K562 (cell line): ENCODE measurements around the gene BCL3. TPM values are rescaled to one million over a fixed set of nuclear protein-coding genes. Genes with fewer than 3 reads are reported as not detected.

Experiments
- ATAC-seq: fragments of 200-7000 bp; cut with Tn5 transposase; 3 replicates; pipeline ENCODE4 v1.9.1; 2020; ENCODE audit warnings: moderate library complexity
- BruUV-seq: library from RNA; stranded (reverse); fragments of 400-500 nt; replicated peaks from 2 replicates; lab custom pipeline; 2021; lab: Mats Ljungman, UMichigan
- CTCF ChIA-PET: fragments of 300-600 bp; formaldehyde crosslinking; extraction: SDS; loops from one replicate; lab custom pipeline; 2021; ENCODE audit warnings: low intra/inter-chr PET ratio; lab: Yijun Ruan, JAX
- POLR2A ChIA-PET: fragments of 300-600, 350-650 bp; sonication (Branson Sonifier 250); formaldehyde crosslinking; extraction: SDS; loops from one replicate; lab custom pipeline; 2021; ENCODE audit warnings: antibody characterized with exemption, inconsistent platforms; lab: Yijun Ruan, JAX
- DNase-seq, 4 experiments: peaks; one replicate each; pipeline versions ENCODE4 v3.0.0 to v3.0.0-alpha.2; 2011 to 2018; ENCODE audit warnings: low spot score in 3 of 4, mixed read lengths in 3 of 4; ENCODE audit errors: extremely low read depth in 1 of 4
- FAIRE-seq: peaks from 2 replicates; lab custom pipeline; 2011; peaks lifted over from hg19 to GRCh38; lab: Jason Lieb, UNC
- H2AFZ ChIP-seq: 2 replicates; pipeline ENCODE4 v1.6.0; 2011; ENCODE audit warnings: low read depth, low read length, control low read depth, inconsistent platforms
- H3K27ac ChIP-seq: fragments of 200-600 bp; 3 replicates; pipeline ENCODE4 v1.8.0; 2011; ENCODE audit warnings: low read depth, mild to moderate bottlenecking, control low read depth, inconsistent platforms, low read length, moderate library complexity, mixed read lengths; ENCODE audit errors: extremely low read depth
- H3K27me3 ChIP-seq, 2 experiments: fragments of 300-600 bp in 1 of 2; 2 replicates in 1 of 2; 3 replicates in 1 of 2; pipeline versions ENCODE4 v1.6.0 to v1.8.0; 2011; ENCODE audit warnings: inconsistent platforms in 2 of 2, low read length in 2 of 2, mild to moderate bottlenecking in 1 of 2, mixed read lengths in 1 of 2, moderate library complexity in 1 of 2; ENCODE audit not compliant: control insufficient read depth in 2 of 2, insufficient read depth in 2 of 2
- H3K36me3 ChIP-seq: fragments of 300-600 bp; 3 replicates; pipeline ENCODE4 v1.8.0; 2011; ENCODE audit warnings: mild to moderate bottlenecking, low read length, inconsistent platforms; ENCODE audit not compliant: control insufficient read depth, insufficient read depth
- H3K4me1 ChIP-seq, 2 experiments: fragments of 200-600 bp in 1 of 2; replicated peaks in 1 of 2; 2 replicates in 1 of 2; 3 replicates in 1 of 2; pipeline versions ENCODE4 v1.5.1 to v1.8.0; 2011; ENCODE audit warnings: inconsistent platforms in 2 of 2, low read length in 2 of 2, mild to moderate bottlenecking in 1 of 2, mixed read lengths in 1 of 2, moderate library complexity in 1 of 2; ENCODE audit not compliant: control insufficient read depth in 2 of 2, insufficient read depth in 2 of 2
- H3K4me2 ChIP-seq: 2 replicates; pipeline ENCODE4 v1.6.1; 2011; ENCODE audit warnings: low read length, control low read depth, inconsistent platforms, mixed read lengths; ENCODE audit not compliant: insufficient read depth
- H3K4me3 ChIP-seq: fragments of 200-600 bp; sonication (generic), shearing (Covaris generic); 2 replicates; pipeline ENCODE4 v1.5.1; 2016; ENCODE audit warnings: control low read depth, inconsistent platforms
- H3K79me2 ChIP-seq: fragments of 200-600 bp; 3 replicates; pipeline ENCODE4 v1.8.0; 2011; ENCODE audit warnings: low read length, inconsistent platforms; ENCODE audit not compliant: control insufficient read depth, insufficient read depth
- H3K9ac ChIP-seq, 2 experiments: 2 replicates each; pipeline versions ENCODE4 v1.6.0 to v1.6.1; 2011; ENCODE audit warnings: low read depth in 2 of 2, low read length in 2 of 2, control low read depth in 1 of 2, inconsistent platforms in 1 of 2, mild to moderate bottlenecking in 1 of 2, mixed read lengths in 1 of 2; ENCODE audit not compliant: insufficient read depth in 1 of 2
- H3K9me1 ChIP-seq: one replicate; pipeline ENCODE4 v1.6.0; 2011; ENCODE audit warnings: inconsistent platforms, mild to moderate bottlenecking, low read length, moderate library complexity; ENCODE audit not compliant: control insufficient read depth, insufficient read depth
- H3K9me3 ChIP-seq: replicated peaks from 2 replicates; pipeline ENCODE4 v1.5.1; 2011; ENCODE audit warnings: low read depth, low read length, inconsistent platforms; ENCODE audit not compliant: control insufficient read depth, insufficient read depth
- H4K20me1 ChIP-seq: replicated peaks from 2 replicates; pipeline ENCODE4 v1.6.1; 2011; ENCODE audit warnings: low read length, inconsistent platforms, mixed read lengths; ENCODE audit not compliant: control insufficient read depth, insufficient read depth
- JUND ChIP-seq, 2 experiments: IDR thresholded peaks; 2 replicates in 1 of 2; 3 replicates in 1 of 2; pipeline ENCODE4 v1.6.1; 2011; ENCODE audit warnings: borderline replicate concordance in 2 of 2, low read depth in 2 of 2, low read length in 2 of 2, improper control_type of control experiment in 1 of 2, missing biosample characterization in 1 of 2, missing genetic modification characterization in 1 of 2, missing genetic modification reagents in 1 of 2
- WGBS: fragments of 100-300 bp; shearing (Covaris generic); methylation state at CpG from one replicate; pipeline ENCODE4 v1.1.6; 2016; ENCODE audit warnings: low coverage, mixed read lengths; ENCODE audit not compliant: insufficient coverage; ENCODE audit errors: missing lambda C conversion rate; 5-methylcytosine and 5-hydroxymethylcytosine counted together
- in situ Hi-C: fragments of 300-500 bp; cut with MboI; formaldehyde crosslinking; loops from 4 replicates; pipeline ENCODE4 v1.15.0; 2018; ENCODE audit warnings: inconsistent platforms, mixed read lengths
- intact Hi-C: fragments of 100-400 bp; cut with micrococcal nuclease; formaldehyde crosslinking; loops from 2 replicates; pipeline ENCODE4 v1.14.2; 2022
- polyA plus RNA-seq, 8 experiments: library from polyadenylated mRNA; depleted of rRNA in 4 of 8; stranded (reverse) in 5 of 8; unstranded in 3 of 8; fragments of >200 nt; fragmentation: Nextera tagmentation in 2 of 8; fragmentation: Illumina TruSeq in 1 of 8; extraction: Ambion mirVana in 2 of 8; extraction: Trizol in 1 of 8; gene quantifications; 2 replicates each; pipeline versions ENCODE4 v1.2.1 to v1.2.3, GENCODE V29; 2011 to 2014; ENCODE audit warnings: inconsistent platforms in 1 of 8, missing spikeins in 1 of 8
- total RNA-seq, 7 experiments: library from RNA; depleted of rRNA in 6 of 7; stranded (reverse); fragments of >200 nt in 6 of 7; fragmentation: Illumina TruSeq in 2 of 7; extraction: Trizol in 2 of 7; gene quantifications; 2 replicates each; pipeline versions ENCODE4 v1.2.1 to v1.2.3, GENCODE V29; 2011 to 2021; ENCODE audit warnings: low replicate concordance in 1 of 7
- TF ChIP-seq, protein P1 (sequence below): fragments of 250-450 bp; sonication (Bioruptor Pico); IDR thresholded peaks from 2 replicates; pipeline ENCODE4 v1.4.0; 2020; ENCODE audit warnings: mild to moderate bottlenecking, moderate library complexity
- TF ChIP-seq, protein P2 (sequence below), 2 experiments: fragments of 450-650 bp in 1 of 2; sonication (generic) in 1 of 2; formaldehyde crosslinking in 1 of 2; IDR thresholded peaks in 1 of 2; conservative IDR thresholded peaks in 1 of 2; 2 replicates each; pipeline versions ENCODE4 v1.6.1 to v1.8.1; 2016 to 2023; ENCODE audit warnings: mild to moderate bottlenecking in 2 of 2, moderate library complexity in 2 of 2, inconsistent platforms in 1 of 2, missing genetic modification reagents in 1 of 2

BCL3 gene
- total and polyA plus RNA-seq, 9 of the 15 experiments (the other 6 are each of a cell fraction or from before 2014, with no cell fraction given): 0.03 to 2.4 (median 0.50) TPM; not detected in 1

DNA sequence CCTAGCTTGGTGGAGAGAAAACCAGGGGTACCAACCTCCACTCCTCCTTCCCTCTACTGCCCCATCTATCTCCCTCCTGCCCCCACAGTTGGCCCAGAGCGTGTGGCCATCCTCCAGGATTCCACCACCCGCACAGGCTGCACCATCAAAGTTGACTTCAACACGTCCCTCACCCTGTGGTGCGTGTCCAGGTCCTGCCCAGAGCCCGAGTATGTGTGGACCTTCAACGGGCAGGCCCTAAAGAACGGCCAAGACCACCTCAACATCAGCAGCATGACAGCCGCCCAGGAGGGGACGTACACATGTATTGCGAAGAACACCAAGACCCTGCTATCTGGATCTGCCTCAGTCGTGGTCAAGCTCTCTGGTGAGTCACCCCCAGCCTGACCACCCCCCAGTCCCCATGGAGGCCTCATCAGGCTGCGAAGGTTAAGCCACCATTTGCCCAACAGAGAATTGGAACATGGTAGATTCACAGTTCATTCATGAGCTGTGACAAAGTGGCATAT lies 43.0 kb upstream of the BCL3 start:
- FAIRE-seq (no peak), DNase-seq (no peak), ATAC-seq (no peak)
- CTCF ChIA-PET: interaction anchor here (0.6 kb wide), 1 partner anchor 22 kb away, joined by 4 read pairs; no protein-coding TSS in a partner anchor
- H3K79me2 ChIP-seq: no peaks in the 10 kb centered on the region
- no peaks in the 10 kb centered on the region for H3K36me3 ChIP-seq
- in situ Hi-C loops: no loop called here
- no peak overlapping the region for H3K27ac ChIP-seq
- WGBS: 47% methylated on average over 12 of the region's 12 CpGs
- H4K20me1 ChIP-seq: no peaks in the 10 kb centered on the region
- POLR2A ChIA-PET: interaction anchor here (0.9 to 1.1 kb wide), 2 partner anchors 9 to 18 kb away, joined by 3 to 4 read pairs; no protein-coding TSS in a partner anchor
- no peaks in the 10 kb centered on the region for H3K9me1 ChIP-seq
- H3K4me3 ChIP-seq: no peak overlapping the region
- intact Hi-C loops: no loop called here
- no peaks in the 10 kb centered on the region for H3K9me3 ChIP-seq
- TF ChIP-seq, protein P1, sequence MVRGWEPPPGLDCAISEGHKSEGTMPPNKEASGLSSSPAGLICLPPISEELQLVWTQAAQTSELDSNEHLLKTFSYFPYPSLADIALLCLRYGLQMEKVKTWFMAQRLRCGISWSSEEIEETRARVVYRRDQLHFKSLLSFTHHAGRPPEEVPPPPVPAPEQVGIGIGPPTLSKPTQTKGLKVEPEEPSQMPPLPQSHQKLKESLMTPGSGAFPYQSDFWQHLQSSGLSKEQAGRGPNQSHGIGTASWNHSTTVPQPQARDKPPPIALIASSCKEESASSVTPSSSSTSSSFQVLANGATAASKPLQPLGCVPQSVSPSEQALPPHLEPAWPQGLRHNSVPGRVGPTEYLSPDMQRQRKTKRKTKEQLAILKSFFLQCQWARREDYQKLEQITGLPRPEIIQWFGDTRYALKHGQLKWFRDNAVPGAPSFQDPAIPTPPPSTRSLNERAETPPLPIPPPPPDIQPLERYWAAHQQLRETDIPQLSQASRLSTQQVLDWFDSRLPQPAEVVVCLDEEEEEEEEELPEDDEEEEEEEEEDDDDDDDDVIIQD: no peak
- 0 out of 2 replicates have a peak, but pooled peaks have one; percentile 6 for TF ChIP-seq JUND (IDR thresholded peaks at IDR 0.05; ENCODE audit: borderline replicate concordance, low read depth, low read length)
- TF ChIP-seq JUND (tag; IDR thresholded peaks at IDR 0.05; ENCODE audit: borderline replicate concordance, low read depth, low read length): no peak
- TF ChIP-seq, protein P2, sequence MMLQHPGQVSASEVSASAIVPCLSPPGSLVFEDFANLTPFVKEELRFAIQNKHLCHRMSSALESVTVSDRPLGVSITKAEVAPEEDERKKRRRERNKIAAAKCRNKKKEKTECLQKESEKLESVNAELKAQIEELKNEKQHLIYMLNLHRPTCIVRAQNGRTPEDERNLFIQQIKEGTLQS (IDR thresholded peaks at IDR 0.05): 0 out of 2 replicates have a peak, but pooled peaks have one; percentile 25
- TF ChIP-seq, protein P2 (CRISPR knock-in tag; conservative IDR thresholded peaks at IDR 0.05): no peak
- H2AFZ ChIP-seq: no peak overlapping the region
- H3K9ac ChIP-seq: peak overlapping the region in 1 of 2 experiments; percentile 43; a peak in 2 of 4 replicates
- H3K27me3 ChIP-seq: no peaks in the 10 kb centered on the region
- H3K4me1 ChIP-seq: peaks cover 0 to 20% of the 10 kb centered on the region in 2 experiments; a peak in 4 of 5 replicates
- H3K4me2 ChIP-seq: no peak overlapping the region
- no TSS peak for BruUV-seq
